Measurements from ENCODE around the gene ANKHD1. TPM values are rescaled to one million over a fixed set of nuclear protein-coding genes. Genes with fewer than 3 reads are reported as not detected.

The ANKHD1 gene
- total and polyA plus RNA-seq, 2 of the 8 experiments (the other 6 are each of a cell fraction or from before 2014, with no cell fraction given): 69.9 to 108 TPM

- 93% methylated on average over 8 of the region's 8 CpGs; no CpG with 5 or more reads in 1 of the 2 experiments for WGBS, 2 experiments (ENCODE audit: extremely low coverage in 1 of 2, insufficient coverage in 1 of 2, insufficient read length in 1 of 2, insufficient replicate concordance in 2 of 2, low coverage in 1 of 2, low lambda C conversion rate in 2 of 2, missing lambda C conversion rate in 1 of 2)
- peak overlapping the region; percentile 22; the same call in 1 of the 2 replicates for H4K8ac ChIP-seq (ENCODE audit: extremely low read depth, insufficient read depth, low read length)
- no peak overlapping the region for H2BK15ac ChIP-seq (ENCODE audit: low read length)
- H2BK120ac ChIP-seq (replicated peaks; ENCODE audit: low read depth, low read length): no peak overlapping the region
- no peaks in the 10 kb centered on the region for H3K9me3 ChIP-seq (ENCODE audit: insufficient read depth in 2 of 2, low read depth in 1 of 2, low read length in 1 of 2)
- H2BK20ac ChIP-seq (ENCODE audit: low read length): no peak overlapping the region
- peak overlapping the region; percentile 90 to 98 for H3K4me2 ChIP-seq (ENCODE audit: insufficient read depth in 1 of 2, low read depth in 2 of 2, low read length in 2 of 2)
- H3K4me1 ChIP-seq (replicated peaks in 1 of 4; ENCODE audit: control insufficient read depth in 3 of 4, insufficient read depth in 4 of 4, low read length in 3 of 4): peaks cover 0 to 11% (median 4%) of the 10 kb centered on the region in 4 experiments; a peak in 5 of 7 replicates
- peak overlapping the region in 3 of 4 experiments; percentile 51 to 85 (median 85); a peak in 4 of 7 replicates for H3K9ac ChIP-seq (replicated peaks in 1 of 4; ENCODE audit: extremely low read depth in 1 of 4, low read depth in 3 of 4, low read length in 3 of 4)
- no peak overlapping the region for H2AK5ac ChIP-seq (ENCODE audit: low read depth, low read length)
- DNase-seq (ENCODE audit: low read depth in 1 of 2, low spot score in 2 of 2) (no peak), FAIRE-seq (no peak)
- H3K23me2 ChIP-seq (ENCODE audit: low read depth, low read length): peaks cover 14% of the 10 kb centered on the region
- peaks cover 0 to 18% (median 13%) of the 10 kb centered on the region in 4 experiments; a peak in 4 of 8 replicates for H3K36me3 ChIP-seq (ENCODE audit: control insufficient read depth in 2 of 4, insufficient read depth in 4 of 4, low read length in 3 of 4)
- no peaks in the 10 kb centered on the region; a peak in 1 of 7 replicates for H3K27me3 ChIP-seq (replicated peaks in 1 of 4; ENCODE audit: control insufficient read depth in 3 of 4, extremely low read depth in 1 of 4, insufficient read depth in 3 of 4, low read length in 3 of 4)
- 0 out of 2 replicates have a peak overlapping the region, but pooled peaks have one; percentile 14 for H2AFZ ChIP-seq (ENCODE audit: low read length)
- 0 out of 2 replicates have a peak overlapping the region, but pooled peaks have one; percentile 76 for H2BK5ac ChIP-seq (ENCODE audit: low read depth, low read length)
- H3K23ac ChIP-seq (ENCODE audit: insufficient read length): no peak overlapping the region
- peaks cover 7% of the 10 kb centered on the region for H3K79me1 ChIP-seq (ENCODE audit: low read depth, low read length)
- TF ChIP-seq CHD1 (IDR thresholded peaks at IDR 0.05; ENCODE audit: low read depth, low read length) (no peak), CBX5 (IDR thresholded peaks at IDR 0.05; ENCODE audit: low read depth, low read length) (no peak), RFX5 (IDR thresholded peaks at IDR 0.05; ENCODE audit: borderline replicate concordance, low read depth, low read length) (no peak), HDAC6 (IDR thresholded peaks at IDR 0.05; ENCODE audit: low read depth, low read length) (no peak), BACH1 (IDR thresholded peaks at IDR 0.05; ENCODE audit: low read length) (no peak), SP4 (IDR thresholded peaks at IDR 0.05; ENCODE audit: low read length) (no peak), SRF (IDR thresholded peaks at IDR 0.05; ENCODE audit: low read depth, low read length) (no peak), SIN3A (conservative IDR thresholded peaks at IDR 0.05 in 1 of 2, IDR thresholded peaks at IDR 0.05 in 1 of 2; ENCODE audit: low read depth in 1 of 2, low read length in 2 of 2) (no peak), EZH2 (IDR thresholded peaks at IDR 0.05; ENCODE audit: low read depth, low read length, severe bottlenecking) (no peak)
- TF ChIP-seq, protein P1, sequence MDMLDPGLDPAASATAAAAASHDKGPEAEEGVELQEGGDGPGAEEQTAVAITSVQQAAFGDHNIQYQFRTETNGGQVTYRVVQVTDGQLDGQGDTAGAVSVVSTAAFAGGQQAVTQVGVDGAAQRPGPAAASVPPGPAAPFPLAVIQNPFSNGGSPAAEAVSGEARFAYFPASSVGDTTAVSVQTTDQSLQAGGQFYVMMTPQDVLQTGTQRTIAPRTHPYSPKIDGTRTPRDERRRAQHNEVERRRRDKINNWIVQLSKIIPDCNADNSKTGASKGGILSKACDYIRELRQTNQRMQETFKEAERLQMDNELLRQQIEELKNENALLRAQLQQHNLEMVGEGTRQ (IDR thresholded peaks at IDR 0.05; ENCODE audit: low read length): no peak
- H3K56ac ChIP-seq (replicated peaks; ENCODE audit: insufficient read length, low read depth, low read length): no peak overlapping the region
- peak overlapping the region; percentile 90 to 99 (median 95) for H3K4me3 ChIP-seq (ENCODE audit: extremely low read depth in 1 of 4, insufficient read depth in 2 of 4, low read depth in 3 of 4, low read length in 4 of 4)
- no peaks in the 10 kb centered on the region for H4K20me1 ChIP-seq (replicated peaks in 1 of 2; ENCODE audit: control insufficient read depth in 1 of 2, insufficient read depth in 2 of 2, low read length in 2 of 2)
- no peak overlapping the region for H3K14ac ChIP-seq (ENCODE audit: insufficient read length)
- no peak overlapping the region; the same call in 1 of the 2 replicates for H3K18ac ChIP-seq (ENCODE audit: extremely low read depth, low read length)
- H4K5ac ChIP-seq (ENCODE audit: insufficient read length, low read depth, low read length): no peak overlapping the region
- 0 out of 2 replicates have a peak overlapping the region, but pooled peaks have one; percentile 19 for H2BK12ac ChIP-seq (ENCODE audit: low read depth, low read length)
- no peak overlapping the region for H4K91ac ChIP-seq (replicated peaks; ENCODE audit: insufficient read length, low read length)
- H3K4ac ChIP-seq (replicated peaks; ENCODE audit: insufficient read length, low read depth, low read length): no peak overlapping the region
- ChIA-PET POLR2A (ENCODE audit: partially characterized antibody) (interaction anchor here (0.8 to 10.8 kb wide), 5 partner anchors 17 to 162 kb away, joined by 3 to 191 read pairs (median 3); partner anchors contain the start of gene EIF4EBP3), CTCF (ENCODE audit: partially characterized antibody) (interaction anchor here (0.9 to 3.7 kb wide), 2 partner anchors 16 to 75 kb away, joined by 3 to 16 read pairs; partner anchors contain the start of gene EIF4EBP3)
- H3K79me2 ChIP-seq (ENCODE audit: control insufficient read depth in 1 of 2, insufficient read depth in 2 of 2, low read length in 2 of 2): peaks cover 3 to 9% of the 10 kb centered on the region in 2 experiments; a peak in 3 of 4 replicates
- no peak overlapping the region for H3K27ac ChIP-seq (ENCODE audit: low read depth, low read length)
Measured at GRCh38 chr5:140563596-140563995, 162.0 kb downstream of the ANKHD1 start.

All from H1 (cell line).